HG02973 (cell line): Measurements from ENCODE around the gene PDLIM7.
"Not testable (repeated sequence)": the region's sequence is repeated elsewhere in the genome, so short reads cannot be mapped to it uniquely, and the experiment has no call there.

Experiments
- ATAC-seq: cut with Tn5 transposase; IDR thresholded peaks from one replicate; pipeline ENCODE4 v1.9.1; 2021; ENCODE audit warnings: moderate library complexity; ENCODE audit not compliant: unreplicated experiment

Gene PDLIM7

GRCh38 chr5:177491983-177492746 is 5.2 kb downstream of the PDLIM7 start:
- ATAC-seq, result no peak

- no peak for ATAC-seq
Observed at GRCh38 chr5:177491429-177491945, 5.9 kb downstream of the PDLIM7 start.

- ATAC-seq, result no peak
Observed at GRCh38 chr5:177490992-177491391, 6.4 kb downstream of the PDLIM7 start.

GRCh38 chr5:177490311-177490991 is 7.0 kb downstream of the PDLIM7 start:
- ATAC-seq, result no peak

- ATAC-seq, result no peak
Observed at GRCh38 chr5:177489119-177489716, 8.2 kb downstream of the PDLIM7 start.

GRCh38 chr5:177487975-177488374 is 9.4 kb downstream of the PDLIM7 start:
- no peak for ATAC-seq

- no peak for ATAC-seq
Observed at GRCh38 chr5:177487144-177487543, 10.3 kb downstream of the PDLIM7 start.

- no peak for ATAC-seq
Observed at GRCh38 chr5:177486256-177486655, 11.1 kb downstream of the PDLIM7 start.

- ATAC-seq, result not testable (repeated sequence)
Observed at GRCh38 chr5:177485753-177486152, 11.7 kb downstream of the PDLIM7 start.

GRCh38 chr5:177484902-177485549 is 12.4 kb downstream of the PDLIM7 start:
- ATAC-seq, result no peak

GRCh38 chr5:177483994-177484901 is 13.2 kb downstream of the PDLIM7 start:
- ATAC-seq, result no peak

- no peak for ATAC-seq
Observed at GRCh38 chr5:177483042-177483441, 14.4 kb downstream of the PDLIM7 start.

GRCh38 chr5:177482359-177482795 is 15.0 kb downstream of the PDLIM7 start:
- no peak for ATAC-seq

GRCh38 chr5:177479774-177480173 is 17.6 kb downstream of the PDLIM7 start:
- no peak for ATAC-seq

GRCh38 chr5:177478711-177479646 is 18.4 kb downstream of the PDLIM7 start:
- ATAC-seq, result no peak

GRCh38 chr5:177477701-177478477 is 19.5 kb downstream of the PDLIM7 start:
- no peak for ATAC-seq

- ATAC-seq, result no peak
Observed at GRCh38 chr5:177476531-177477233, 20.7 kb downstream of the PDLIM7 start.
